GM18499 (cell line): Measurements from ENCODE around the gene FASN.
"Not testable (repeated sequence)": the region's sequence is repeated elsewhere in the genome, so short reads cannot be mapped to it uniquely, and the experiment has no call there.

ENCODE experiments used
- ATAC-seq: cut with Tn5 transposase; IDR thresholded peaks from one replicate; pipeline ENCODE4 v1.9.1; 2021; ENCODE audit warnings: moderate number of reproducible peaks; ENCODE audit not compliant: insufficient read depth, unreplicated experiment

The FASN gene

GRCh38 chr17:82098169-82098938 lies at the start of gene FASN:
Gene FASN, minus strand, starts transcription at chr17:82098236. Its CDS starts 1,791 bp downstream, at chr17:82096445.
- ATAC-seq, result peak; percentile 43

DNA sequence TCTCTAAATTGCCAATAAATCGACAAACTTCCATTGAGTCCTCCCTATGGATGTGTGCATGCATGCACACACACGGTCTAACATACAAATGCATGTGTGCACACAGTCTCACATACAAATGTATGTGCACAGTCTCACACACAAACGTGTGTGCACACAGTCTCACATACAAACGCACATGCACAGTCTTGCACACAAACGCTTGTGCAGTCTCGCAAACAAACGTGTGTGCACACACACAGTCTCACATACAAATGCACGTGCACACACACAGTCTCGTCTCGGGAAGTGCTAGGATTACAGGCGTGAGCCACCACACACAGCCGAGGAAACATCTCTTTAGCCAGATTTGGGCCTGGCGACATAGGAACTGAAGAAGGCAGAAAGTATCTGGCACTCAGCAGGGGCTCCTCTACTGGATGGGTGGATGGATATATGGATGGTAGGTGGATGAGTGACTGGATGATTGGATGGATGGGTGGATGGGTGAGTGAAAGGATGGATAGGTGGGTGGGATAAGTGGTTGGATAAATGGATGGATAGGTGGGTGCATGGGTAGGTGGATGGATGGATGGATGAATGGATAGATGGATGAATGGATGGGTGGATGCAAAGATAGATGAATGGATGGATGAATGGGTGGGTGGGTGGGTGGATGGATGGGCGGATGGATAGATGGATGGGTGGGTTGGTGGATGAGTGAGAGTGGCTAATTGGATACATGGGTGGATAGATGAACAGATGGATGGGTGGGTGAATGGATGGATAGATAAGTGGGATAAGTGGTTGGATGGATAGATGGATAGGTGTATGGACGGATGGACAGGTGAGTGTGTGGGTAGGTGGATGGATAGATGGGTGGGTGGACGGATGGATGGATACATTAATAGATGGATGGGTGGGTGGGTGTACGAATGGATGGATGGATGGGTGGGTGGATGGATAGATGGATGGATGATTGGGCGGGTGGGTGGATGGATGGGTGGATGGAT lies 48.9 kb upstream of the FASN start:
- ATAC-seq, result no peak

GRCh38 chr17:82145550-82146155 lies 47.6 kb upstream of the FASN start:
- ATAC-seq, result no peak

DNA sequence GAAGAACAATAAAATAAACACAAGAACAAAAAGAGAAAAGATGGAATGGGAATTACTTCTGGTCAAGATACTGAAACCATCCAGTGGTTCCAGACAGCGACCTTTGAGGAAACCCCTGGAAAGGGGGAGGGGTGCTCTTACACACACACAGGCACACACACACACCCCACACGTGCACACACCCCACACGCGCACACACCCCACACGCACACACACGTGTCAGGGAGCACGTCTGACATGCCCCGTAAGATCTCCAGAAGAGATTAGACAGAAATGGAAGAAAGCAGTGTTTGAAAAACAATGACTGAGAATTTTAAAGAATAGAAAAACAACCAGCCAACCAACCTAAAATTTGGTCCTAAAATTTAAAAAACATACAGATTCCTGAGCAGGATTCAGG lies 45.3 kb upstream of the FASN start:
- ATAC-seq, result no peak

- not testable (repeated sequence) for ATAC-seq
These were observed 41.9 kb upstream of the FASN start for GRCh38 chr17:82139961-82140360.

- ATAC-seq, result no peak
These were observed 40.5 kb upstream of the FASN start for GRCh38 chr17:82138511-82138992.

DNA sequence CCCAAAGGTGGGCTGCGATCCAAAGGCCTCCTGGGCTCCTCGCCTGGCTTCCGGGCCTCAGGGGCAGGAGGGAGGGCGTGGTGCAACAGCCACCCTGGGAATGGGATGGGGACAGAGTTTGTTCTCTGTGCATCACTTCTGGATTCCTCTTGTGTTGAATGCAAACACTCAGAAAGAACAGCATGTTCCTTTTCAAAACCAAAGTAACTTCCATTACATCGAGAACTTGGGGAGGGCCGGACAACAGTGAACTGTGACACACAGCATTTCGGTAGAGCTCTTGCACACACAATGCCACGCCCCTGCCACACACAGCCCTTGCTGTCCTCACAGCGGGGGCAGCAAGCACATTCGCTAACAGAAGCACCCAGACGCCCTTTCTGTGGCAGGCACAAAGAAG lies 36.1 kb upstream of the FASN start:
- ATAC-seq, result no peak

- ATAC-seq, result not testable (repeated sequence)
These were observed 35.3 kb upstream of the FASN start for GRCh38 chr17:82133166-82133953.

GRCh38 chr17:82129095-82129494 lies 31.1 kb upstream of the FASN start:
- no peak for ATAC-seq

- ATAC-seq, result no peak
These were observed 30.3 kb upstream of the FASN start for GRCh38 chr17:82128287-82128686.

GRCh38 chr17:82127704-82128103 lies 29.7 kb upstream of the FASN start:
- ATAC-seq, result no peak

DNA sequence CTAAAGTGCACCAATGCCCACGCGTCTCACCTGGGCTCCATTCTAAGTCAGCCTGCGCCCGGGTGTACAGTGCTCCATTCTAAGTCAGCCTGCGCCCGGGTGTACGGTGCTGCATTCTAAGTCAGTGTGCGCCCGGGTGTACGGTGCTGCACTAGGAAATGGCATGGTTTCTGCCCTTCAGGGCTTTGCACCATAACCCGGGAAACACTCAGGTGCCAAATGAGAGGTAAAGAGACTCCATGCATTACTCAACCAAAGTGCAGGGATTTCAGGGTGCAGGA lies 29.2 kb upstream of the FASN start:
- no peak for ATAC-seq

DNA sequence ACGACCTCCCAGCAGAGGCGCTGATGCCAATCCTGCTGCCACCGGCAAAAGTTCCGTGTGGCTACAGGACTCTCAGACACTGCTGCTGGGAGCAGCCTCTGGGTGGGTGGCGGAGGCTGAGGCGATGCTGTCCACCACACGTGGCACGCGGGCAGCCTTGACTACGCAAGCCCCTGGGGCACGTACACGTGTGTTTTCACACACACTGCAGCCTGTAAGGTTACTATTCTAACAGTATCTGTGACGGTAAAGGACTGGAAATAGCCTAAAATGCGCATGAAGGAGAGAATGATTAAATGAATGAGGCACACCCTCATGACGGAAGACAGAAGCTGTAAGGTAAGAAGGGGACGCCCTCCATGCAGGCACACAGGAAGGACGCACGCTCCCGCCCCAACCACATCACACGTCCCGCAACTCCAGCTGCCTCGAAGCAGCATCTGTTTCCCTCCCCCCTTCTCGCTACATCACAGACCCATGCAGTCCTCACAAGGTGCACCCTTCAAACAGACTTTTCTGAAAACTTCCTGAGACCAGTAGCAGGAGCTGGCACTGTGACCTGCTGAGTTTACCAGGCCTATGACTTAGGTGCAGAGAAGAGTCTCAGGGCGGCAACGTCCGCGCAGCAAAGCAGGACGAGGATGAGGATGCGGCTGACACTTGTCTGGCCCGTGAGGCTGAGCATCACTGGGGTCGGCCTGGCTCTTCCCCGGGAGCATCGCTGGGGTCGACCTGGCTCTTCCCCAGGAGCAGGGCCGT lies 28.7 kb upstream of the FASN start:
- ATAC-seq, result no peak

DNA sequence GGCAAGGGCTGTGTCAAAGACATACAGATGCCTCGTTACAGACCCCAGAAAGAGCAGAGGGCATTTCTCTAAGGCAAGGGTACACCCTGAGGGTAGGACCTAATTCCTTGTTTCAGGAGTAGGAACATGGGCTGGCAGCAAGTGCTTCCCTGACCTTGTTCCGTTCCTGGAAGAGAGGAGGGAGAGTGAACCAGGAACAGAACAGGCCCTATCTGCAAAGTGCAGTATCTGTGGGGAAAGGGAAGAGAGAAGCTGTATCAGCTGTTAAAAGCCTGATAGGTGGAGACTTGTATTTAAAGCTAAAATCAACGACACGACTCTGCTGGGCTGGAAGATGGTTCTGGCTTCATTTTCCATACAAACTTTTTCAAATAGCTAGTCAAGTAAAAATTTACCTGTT lies 26.1 kb upstream of the FASN start:
- no peak for ATAC-seq

DNA sequence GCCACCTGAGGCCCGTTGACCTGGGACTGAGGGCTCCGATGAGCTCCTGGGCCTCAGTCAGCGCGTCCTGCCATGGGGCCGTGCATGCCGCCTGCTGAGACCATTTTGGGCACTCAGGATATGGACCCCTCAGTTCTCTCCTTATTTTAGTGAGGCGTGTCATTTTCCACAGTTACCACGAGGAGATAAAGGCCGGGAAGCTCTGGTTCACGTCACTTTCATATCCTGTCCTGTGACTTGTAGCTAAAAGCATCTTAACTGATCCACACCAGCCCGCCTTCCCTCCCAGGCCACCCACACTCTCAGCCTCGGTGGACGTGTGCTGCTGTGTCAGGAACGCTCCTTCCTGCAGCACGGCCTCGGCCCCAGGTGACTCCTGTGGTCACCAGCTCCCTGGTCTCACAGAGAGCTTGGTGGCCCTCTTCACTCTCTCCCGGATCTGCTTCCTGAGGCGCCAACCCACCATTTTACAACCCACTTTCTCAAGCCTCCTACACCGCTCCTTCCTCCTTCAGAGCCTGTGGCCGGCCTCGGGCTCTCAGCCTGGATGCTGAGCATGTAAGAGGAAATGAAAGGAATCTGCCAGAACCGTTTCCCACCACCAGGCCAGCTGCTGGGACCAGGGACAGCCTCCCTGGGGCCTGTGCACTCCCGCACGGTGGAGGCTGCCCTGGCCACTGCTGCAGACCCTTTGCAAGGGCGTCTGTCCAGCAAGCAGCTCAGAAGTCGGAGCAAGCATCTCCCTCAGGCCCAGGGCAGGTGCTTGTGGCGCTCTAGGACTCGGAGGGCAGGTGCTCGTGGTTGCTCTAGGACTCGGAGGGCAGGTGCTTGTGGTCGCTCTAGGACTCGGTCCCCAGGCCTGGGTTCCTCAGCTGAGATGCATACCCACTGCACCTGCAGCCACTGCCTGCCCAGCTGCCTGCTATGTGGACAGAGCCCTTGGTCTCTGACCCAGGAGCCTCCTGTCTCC lies 23.9 kb upstream of the FASN start:
- ATAC-seq, result no peak

- ATAC-seq, result no peak
These were observed 23.2 kb upstream of the FASN start for GRCh38 chr17:82121246-82121645.

DNA sequence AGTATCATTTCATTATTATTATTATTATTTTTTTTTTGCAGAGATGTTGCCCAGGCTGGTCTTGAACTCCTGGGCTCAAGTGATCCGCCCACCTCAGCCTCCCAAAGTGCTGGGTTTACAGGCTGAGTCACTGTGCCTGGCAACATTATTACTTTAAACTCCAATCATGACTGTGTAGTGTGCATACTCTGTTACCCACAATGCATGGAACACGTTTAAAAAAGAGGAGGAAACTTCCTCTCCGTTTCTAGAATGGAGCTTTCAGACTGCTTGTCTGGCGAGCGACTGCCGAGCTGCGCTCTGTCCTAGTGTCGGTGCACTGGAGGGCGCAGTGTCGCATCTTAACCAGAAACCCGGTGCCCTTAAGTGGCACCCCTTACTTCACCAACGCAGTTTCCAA lies 22.1 kb upstream of the FASN start:
- ATAC-seq, result no peak

DNA sequence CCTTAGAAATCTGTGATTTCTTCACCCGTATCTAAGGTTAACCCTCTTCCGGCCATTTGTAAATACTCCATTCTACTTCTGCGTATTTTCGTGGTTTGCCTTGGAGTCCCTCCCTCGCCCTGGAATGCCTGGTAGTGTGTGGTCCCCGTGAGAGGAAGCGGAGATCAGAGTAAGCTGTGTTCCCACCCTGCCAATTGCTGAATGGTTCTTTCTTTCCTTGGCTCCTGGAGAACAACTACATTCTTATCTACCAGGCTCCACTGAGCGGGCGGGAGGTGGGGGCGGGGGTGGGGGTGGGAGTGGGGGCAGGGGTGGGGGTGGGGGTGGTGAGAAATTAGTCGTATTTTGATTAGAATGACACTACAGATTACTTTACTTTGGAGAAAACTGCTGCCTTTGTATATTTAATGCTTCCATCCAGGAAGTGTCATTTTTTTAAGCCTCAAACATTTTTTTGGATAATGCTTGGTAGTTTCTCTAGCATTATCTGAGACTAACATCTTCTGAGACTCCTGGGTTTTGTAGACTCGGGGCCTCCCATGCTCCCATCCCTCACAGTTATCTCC lies 20.9 kb upstream of the FASN start:
- ATAC-seq, result no peak
